PC-3 (cell line): ENCODE measurements around the gene ATP13A5. TPM values are rescaled to one million over a fixed set of nuclear protein-coding genes. Genes with fewer than 3 reads are reported as not detected.

ENCODE experiments used
- ATAC-seq: fragments of 200-7000 bp; cut with Tn5 transposase; 2 replicates; pipeline ENCODE4 v1.9.1; 2020; ENCODE audit warnings: mild to moderate bottlenecking, moderate library complexity
- BruUV-seq: library from RNA; stranded (reverse); fragments of 400-500 nt; replicated peaks from 2 replicates; lab custom pipeline; 2021; lab: Mats Ljungman, UMichigan
- CTCF ChIA-PET: fragments of 300-600 bp; sonication (Branson Sonifier 250); formaldehyde crosslinking; loops from one replicate; lab custom pipeline; 2022; ENCODE audit warnings: antibody characterized with exemption; lab: Charles Lee
- POLR2A ChIA-PET: fragments of 300-600 bp; sonication (Branson Sonifier 250); formaldehyde crosslinking; loops from one replicate; lab custom pipeline; 2022; ENCODE audit warnings: antibody characterized with exemption; ENCODE audit not compliant: unreplicated experiment; lab: Charles Lee
- DNase-seq: peaks from one replicate; pipeline ENCODE4 v3.0.0-alpha.2; 2015
- H2AFZ ChIP-seq: fragments of 300-600 bp; sonication (generic); 2 replicates; pipeline ENCODE4 v1.6.0; 2016; ENCODE audit warnings: antibody characterized with exemption, low read length
- H3F3A ChIP-seq: fragments of 300-600 bp; sonication (generic); one replicate; pipeline ENCODE4 v1.6.0; 2017; ENCODE audit warnings: antibody characterized with exemption, low read length, control low read depth, mild to moderate bottlenecking; ENCODE audit not compliant: unreplicated experiment
- H3K27ac ChIP-seq: fragments of 300-600 bp; sonication (generic); 2 replicates; pipeline ENCODE4 v1.5.1; 2016; ENCODE audit warnings: mild to moderate bottlenecking, low read length
- H3K27me3 ChIP-seq: fragments of 300-600 bp; sonication (generic); 2 replicates; pipeline ENCODE4 v1.6.1; 2016; ENCODE audit warnings: low read length, mixed read lengths
- H3K36me3 ChIP-seq: fragments of 300-600 bp; sonication (generic); 2 replicates; pipeline ENCODE4 v1.6.1; 2016; ENCODE audit warnings: low read depth, mixed run types, low read length, mixed read lengths
- H3K4me1 ChIP-seq: fragments of 300-600 bp; sonication (generic); 2 replicates; pipeline ENCODE4 v1.5.1; 2016; ENCODE audit warnings: low read length; ENCODE audit not compliant: insufficient read depth
- H3K4me2 ChIP-seq: fragments of 300-600 bp; sonication (generic); 2 replicates; pipeline ENCODE4 v1.6.0; 2016; ENCODE audit warnings: low read length
- H3K4me3 ChIP-seq: fragments of 300-600 bp; sonication (generic); 2 replicates; pipeline ENCODE4 v1.5.1; 2016; ENCODE audit warnings: mild to moderate bottlenecking, low read length, mixed read lengths
- H3K79me2 ChIP-seq: fragments of 300-600 bp; sonication (generic); 2 replicates; pipeline ENCODE4 v1.6.1; 2017; ENCODE audit warnings: low read length, mixed read lengths
- H3K9ac ChIP-seq: fragments of 300-600 bp; sonication (generic); 2 replicates; pipeline ENCODE4 v1.6.0; 2016; ENCODE audit warnings: mild to moderate bottlenecking, low read length
- H3K9me2 ChIP-seq: fragments of 300-600 bp; sonication (generic); replicated peaks from 2 replicates; pipeline ENCODE4 v1.6.1; 2016; ENCODE audit warnings: mixed run types, low read length, mixed read lengths
- H3K9me3 ChIP-seq: fragments of 300-600 bp; sonication (generic); 2 replicates; pipeline ENCODE4 v1.6.1; 2016; ENCODE audit warnings: low read length, mixed read lengths
- H4K20me1 ChIP-seq: fragments of 300-600 bp; sonication (generic); 2 replicates; pipeline ENCODE4 v1.6.1; 2016; ENCODE audit warnings: low read length, mixed read lengths
- EZH2 ChIP-seq: fragments of 300-600 bp; sonication (generic); IDR thresholded peaks from one replicate; pipeline ENCODE4 v1.6.1; 2017; ENCODE audit warnings: antibody characterized with exemption, mild to moderate bottlenecking, low read length; ENCODE audit not compliant: unreplicated experiment
- EZH2phosphoT487 ChIP-seq: fragments of 300-600 bp; sonication (generic); IDR thresholded peaks from 2 replicates; pipeline ENCODE4 v1.6.1; 2018; ENCODE audit warnings: mild to moderate bottlenecking, antibody characterized with exemption, low read length, borderline replicate concordance
- intact Hi-C: fragments of 100-400 bp; cut with micrococcal nuclease; formaldehyde crosslinking; loops from 2 replicates; pipeline ENCODE4 v1.9.0; 2023
- total RNA-seq: library from RNA; depleted of rRNA; stranded (reverse); fragments of >200 nt; gene quantifications from 2 replicates; pipeline ENCODE4 v1.2.3, GENCODE V29; 2014
- TF ChIP-seq, protein P1 (sequence below): fragments of 300-600 bp; sonication (generic); conservative IDR thresholded peaks from 2 replicates; pipeline ENCODE4 v1.5.1; 2017; ENCODE audit warnings: antibody characterized with exemption, low read depth, mild to moderate bottlenecking, low read length

Gene ATP13A5
- total RNA-seq, 1 experiment from 2014 or later, result not detected

DNA sequence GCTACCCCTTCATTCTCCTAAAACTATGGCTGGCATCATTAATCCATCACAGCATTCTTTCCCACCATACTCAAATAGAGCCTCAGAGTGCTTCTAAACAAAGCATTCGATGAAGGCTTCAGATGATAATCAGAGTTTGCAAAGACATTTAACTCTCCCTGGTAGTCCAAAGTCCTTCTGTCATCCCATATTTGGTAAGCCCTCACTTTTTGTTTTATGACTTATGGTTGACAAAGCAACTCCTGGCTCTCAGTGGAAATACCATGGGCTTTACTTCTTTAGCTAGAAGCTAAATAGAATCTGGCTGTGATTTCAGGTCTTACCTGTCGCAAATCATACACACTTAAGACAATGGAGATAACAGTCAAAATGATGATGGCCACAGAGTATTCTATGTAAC lies 27.8 kb downstream of the ATP13A5 start:
- no peak for DNase-seq
- TF ChIP-seq EZH2phosphoT487, result no peak
- TF ChIP-seq EZH2, result no peak
- TF ChIP-seq, protein P1, sequence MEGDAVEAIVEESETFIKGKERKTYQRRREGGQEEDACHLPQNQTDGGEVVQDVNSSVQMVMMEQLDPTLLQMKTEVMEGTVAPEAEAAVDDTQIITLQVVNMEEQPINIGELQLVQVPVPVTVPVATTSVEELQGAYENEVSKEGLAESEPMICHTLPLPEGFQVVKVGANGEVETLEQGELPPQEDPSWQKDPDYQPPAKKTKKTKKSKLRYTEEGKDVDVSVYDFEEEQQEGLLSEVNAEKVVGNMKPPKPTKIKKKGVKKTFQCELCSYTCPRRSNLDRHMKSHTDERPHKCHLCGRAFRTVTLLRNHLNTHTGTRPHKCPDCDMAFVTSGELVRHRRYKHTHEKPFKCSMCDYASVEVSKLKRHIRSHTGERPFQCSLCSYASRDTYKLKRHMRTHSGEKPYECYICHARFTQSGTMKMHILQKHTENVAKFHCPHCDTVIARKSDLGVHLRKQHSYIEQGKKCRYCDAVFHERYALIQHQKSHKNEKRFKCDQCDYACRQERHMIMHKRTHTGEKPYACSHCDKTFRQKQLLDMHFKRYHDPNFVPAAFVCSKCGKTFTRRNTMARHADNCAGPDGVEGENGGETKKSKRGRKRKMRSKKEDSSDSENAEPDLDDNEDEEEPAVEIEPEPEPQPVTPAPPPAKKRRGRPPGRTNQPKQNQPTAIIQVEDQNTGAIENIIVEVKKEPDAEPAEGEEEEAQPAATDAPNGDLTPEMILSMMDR, result no peak
- H3F3A ChIP-seq, result no peaks in the 10 kb centered on the region
- H3K9ac ChIP-seq, result no peak overlapping the region
- H3K4me1 ChIP-seq, result no peaks in the 10 kb centered on the region
- H3K9me2 ChIP-seq, result no peaks in the 10 kb centered on the region
- no peak overlapping the region for H3K27ac ChIP-seq
- CTCF ChIA-PET, result no interaction called here
- H3K4me2 ChIP-seq, result no peak overlapping the region
- POLR2A ChIA-PET, result no interaction called here
- no peaks in the 10 kb centered on the region for H3K36me3 ChIP-seq
- no peaks in the 10 kb centered on the region for H4K20me1 ChIP-seq
- peaks cover 44% of the 10 kb centered on the region for H3K27me3 ChIP-seq
- no TSS peak for BruUV-seq
- no peaks in the 10 kb centered on the region for H3K9me3 ChIP-seq
- ATAC-seq, result no peak
- intact Hi-C loops, result no loop called here
- no peak overlapping the region for H2AFZ ChIP-seq
- H3K4me3 ChIP-seq, result no peak overlapping the region
- no peaks in the 10 kb centered on the region for H3K79me2 ChIP-seq

DNA sequence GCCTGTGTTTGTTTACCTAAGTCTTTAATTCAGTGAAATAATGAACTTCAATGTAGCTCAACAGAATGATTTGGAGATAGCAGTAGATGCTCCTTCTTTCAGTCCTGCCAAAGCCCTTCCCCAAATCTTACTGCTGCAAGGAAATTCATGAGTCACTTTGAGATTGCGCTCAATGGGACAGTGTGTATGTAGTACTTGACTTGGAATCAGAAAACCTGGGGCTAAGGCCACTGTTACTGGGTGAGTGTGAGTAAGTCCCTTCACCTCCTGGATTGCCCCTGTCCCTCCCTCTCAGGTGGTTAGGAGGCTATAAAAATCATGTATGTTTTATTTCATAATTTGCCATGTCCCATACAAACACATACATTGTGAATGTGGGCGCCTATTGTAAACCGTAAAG lies 29.9 kb downstream of the ATP13A5 start:
- Histone ChIP-seq H3K4me1 (no peaks in the 10 kb centered on the region), H3F3A (no peaks in the 10 kb centered on the region), H3K9me3 (no peaks in the 10 kb centered on the region), H3K4me2 (no peak overlapping the region), H2AFZ (no peak overlapping the region), H3K9me2 (no peaks in the 10 kb centered on the region), H4K20me1 (no peaks in the 10 kb centered on the region), H3K27me3 (peaks cover 44% of the 10 kb centered on the region; the same call in 1 of the 2 replicates), H3K4me3 (no peak overlapping the region), H3K9ac (no peak overlapping the region), H3K79me2 (no peaks in the 10 kb centered on the region), H3K36me3 (no peaks in the 10 kb centered on the region), H3K27ac (no peak overlapping the region)
- BruUV-seq, result no TSS peak
- TF ChIP-seq, protein P1, result no peak
- no peak for TF ChIP-seq EZH2phosphoT487
- TF ChIP-seq EZH2, result no peak
- DNase-seq (no peak), ATAC-seq (no peak)
- ChIA-PET CTCF (no interaction called here), POLR2A (no interaction called here)
- intact Hi-C loops, result no loop called here

DNA sequence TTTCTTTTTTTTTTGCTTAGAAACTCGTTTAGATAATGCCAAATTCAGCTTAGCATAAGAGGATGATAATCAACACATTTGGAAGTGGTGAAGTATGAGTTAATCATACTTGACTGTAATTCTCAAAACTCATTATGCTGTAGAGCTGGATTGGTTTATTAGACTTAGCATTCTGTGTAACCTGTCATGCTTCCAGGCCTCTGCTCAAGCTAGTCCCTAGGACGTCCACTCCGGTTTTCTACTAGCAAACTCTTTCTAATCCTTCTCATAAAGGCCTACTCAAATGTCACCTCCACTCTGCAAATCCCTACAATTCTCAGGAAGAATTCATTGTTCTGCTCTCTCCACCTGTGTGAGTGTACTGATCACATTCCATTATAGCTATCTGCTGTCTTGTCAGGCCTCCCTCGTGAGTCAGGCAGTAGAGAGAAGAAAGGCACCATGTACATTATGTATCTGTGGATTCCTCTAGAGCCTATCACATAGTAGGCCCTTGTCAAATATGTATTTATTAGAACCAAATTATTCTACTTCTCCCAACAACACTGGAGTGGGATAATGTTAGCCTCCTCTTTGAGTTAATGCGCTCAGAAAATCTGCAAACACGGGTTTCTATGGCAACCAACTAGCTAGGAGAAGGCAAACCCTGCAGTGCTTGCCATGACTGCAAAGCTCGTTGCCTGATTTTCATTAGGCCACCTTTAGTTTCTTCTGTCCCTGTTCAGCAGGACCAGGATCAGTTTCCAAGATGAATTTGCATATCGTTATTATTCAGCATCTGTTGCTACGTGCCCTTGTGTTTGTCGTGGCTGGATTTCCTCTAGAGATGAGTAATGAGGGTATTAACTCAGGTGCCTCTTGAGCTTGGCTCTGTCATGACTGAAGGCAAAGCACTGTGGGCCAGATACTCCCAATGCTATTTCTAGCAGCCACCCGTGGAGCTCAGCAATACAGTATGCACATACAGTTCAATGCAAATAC lies 30.7 kb downstream of the ATP13A5 start:
- ATAC-seq, result no peak
- ChIA-PET CTCF (no interaction called here), POLR2A (no interaction called here)
- Histone ChIP-seq H3K9ac (no peak overlapping the region), H3K4me3 (no peak overlapping the region), H3K79me2 (no peaks in the 10 kb centered on the region), H3K27me3 (peaks cover 44% of the 10 kb centered on the region), H3K27ac (no peak overlapping the region), H3K4me1 (no peaks in the 10 kb centered on the region), H3F3A (no peaks in the 10 kb centered on the region), H3K4me2 (no peak overlapping the region), H3K36me3 (no peaks in the 10 kb centered on the region), H4K20me1 (no peaks in the 10 kb centered on the region), H3K9me2 (no peaks in the 10 kb centered on the region), H3K9me3 (no peaks in the 10 kb centered on the region), H2AFZ (no peak overlapping the region)
- BruUV-seq, result no TSS peak
- TF ChIP-seq EZH2 (no peak), EZH2phosphoT487 (no peak)
- TF ChIP-seq, protein P1, result no peak
- DNase-seq, result no peak
- intact Hi-C loops, result no loop called here
